KMS-11 (cell line): ENCODE measurements around the gene COMP.

Experiments
- H2AFZ ChIP-seq: fragments of 200-600 bp; sonication (generic); 2 replicates; pipeline ENCODE4 v1.6.1; 2016; ENCODE audit warnings: antibody characterized with exemption, mixed run types, low read depth
- H3K27ac ChIP-seq: fragments of 200-600 bp; sonication (generic); 2 replicates; pipeline ENCODE4 v1.6.1; 2016; ENCODE audit warnings: mild to moderate bottlenecking, mixed run types
- H3K27me3 ChIP-seq: fragments of 200-600 bp; sonication (generic); 2 replicates; pipeline ENCODE4 v1.6.1; 2017; ENCODE audit warnings: mild to moderate bottlenecking, low read depth, mixed run types, moderate library complexity; ENCODE audit not compliant: insufficient read depth
- H3K36me3 ChIP-seq: fragments of 200-600 bp; sonication (generic); 2 replicates; pipeline ENCODE4 v1.6.1; 2017; ENCODE audit warnings: mild to moderate bottlenecking, mixed run types; ENCODE audit not compliant: insufficient read depth
- H3K4me1 ChIP-seq: fragments of 200-600 bp; sonication (generic); 2 replicates; pipeline ENCODE4 v1.6.1; 2016; ENCODE audit warnings: mild to moderate bottlenecking, low read depth, mixed run types; ENCODE audit not compliant: poor library complexity, severe bottlenecking
- H3K4me2 ChIP-seq: fragments of 200-600 bp; sonication (generic); 2 replicates; pipeline ENCODE4 v1.7.0; 2016; ENCODE audit warnings: mild to moderate bottlenecking, mixed run types
- H3K4me3 ChIP-seq: fragments of 200-600 bp; sonication (generic); IDR thresholded peaks from 2 replicates; pipeline ENCODE4 v1.6.1; 2017; ENCODE audit warnings: low read depth, low read length, mixed read lengths; ENCODE audit not compliant: insufficient read depth
- H3K79me2 ChIP-seq: fragments of 200-600 bp; sonication (generic); 2 replicates; pipeline ENCODE4 v1.6.1; 2016; ENCODE audit warnings: low read depth, mixed run types; ENCODE audit not compliant: insufficient read depth
- H3K9ac ChIP-seq: fragments of 200-600 bp; sonication (generic); 2 replicates; pipeline ENCODE4 v1.6.1; 2016; ENCODE audit warnings: mild to moderate bottlenecking, mixed run types
- H4K20me1 ChIP-seq: fragments of 200-600 bp; sonication (generic); 2 replicates; pipeline ENCODE4 v1.6.1; 2016; ENCODE audit warnings: mild to moderate bottlenecking, mixed run types; ENCODE audit not compliant: insufficient read depth
- CTCF ChIP-seq: fragments of 200-600 bp; sonication (generic); conservative IDR thresholded peaks from 2 replicates; pipeline ENCODE4 v1.6.1; 2017; ENCODE audit warnings: low read depth, mild to moderate bottlenecking, antibody characterized with exemption, low read length, moderate library complexity, mixed read lengths

COMP gene

DNA sequence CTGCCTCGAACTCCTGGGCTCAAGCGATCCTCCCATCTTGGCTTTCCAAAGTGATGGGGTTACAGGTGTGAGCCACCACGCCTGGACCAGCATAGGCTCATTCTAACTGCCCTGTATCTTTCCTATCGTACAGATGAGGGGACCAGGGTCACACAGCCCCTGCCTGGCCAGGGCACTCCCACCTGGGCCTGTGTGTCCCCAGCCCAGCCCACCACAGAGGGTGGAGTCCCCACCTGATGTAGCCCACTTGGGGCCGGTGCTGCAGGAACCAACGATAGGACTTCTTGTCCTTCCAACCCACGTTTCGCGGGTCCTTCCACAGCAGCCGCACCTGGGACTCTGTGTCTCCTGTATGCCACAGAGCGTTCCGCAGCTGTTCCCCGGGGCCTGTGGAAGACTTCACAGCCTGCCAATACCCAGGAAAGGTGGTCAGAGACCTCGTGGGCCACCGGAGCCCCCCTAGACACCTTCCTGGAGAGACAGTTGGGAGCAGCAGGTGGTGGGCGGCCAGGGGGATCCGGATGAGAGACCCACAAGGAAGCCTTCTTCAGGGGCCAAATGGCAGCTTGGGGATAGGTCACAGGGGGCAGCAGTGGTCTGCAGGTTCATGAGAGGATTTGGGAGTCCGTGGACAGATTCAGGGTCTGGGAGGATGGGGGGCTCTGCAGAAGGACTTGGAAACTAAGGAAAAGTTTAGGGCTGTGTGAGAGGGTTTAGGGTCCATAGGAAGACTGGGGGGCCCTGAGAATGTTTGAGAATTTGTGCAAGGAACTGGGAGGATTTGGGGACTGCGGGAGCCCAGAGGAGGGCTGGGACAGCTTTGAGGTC lies 6.9 kb downstream of the COMP start:
- Histone ChIP-seq H3K4me1 (peaks cover 4% of the 10 kb centered on the region), H3K27ac (no peak overlapping the region), H3K9ac (no peak overlapping the region), H3K27me3 (peaks cover 2% of the 10 kb centered on the region; the same call in 1 of the 2 replicates), H3K36me3 (no peaks in the 10 kb centered on the region), H3K4me3 (no peak overlapping the region), H3K79me2 (no peaks in the 10 kb centered on the region), H4K20me1 (no peaks in the 10 kb centered on the region), H2AFZ (no peak overlapping the region), H3K4me2 (no peak overlapping the region)
- no peak for TF ChIP-seq CTCF

DNA sequence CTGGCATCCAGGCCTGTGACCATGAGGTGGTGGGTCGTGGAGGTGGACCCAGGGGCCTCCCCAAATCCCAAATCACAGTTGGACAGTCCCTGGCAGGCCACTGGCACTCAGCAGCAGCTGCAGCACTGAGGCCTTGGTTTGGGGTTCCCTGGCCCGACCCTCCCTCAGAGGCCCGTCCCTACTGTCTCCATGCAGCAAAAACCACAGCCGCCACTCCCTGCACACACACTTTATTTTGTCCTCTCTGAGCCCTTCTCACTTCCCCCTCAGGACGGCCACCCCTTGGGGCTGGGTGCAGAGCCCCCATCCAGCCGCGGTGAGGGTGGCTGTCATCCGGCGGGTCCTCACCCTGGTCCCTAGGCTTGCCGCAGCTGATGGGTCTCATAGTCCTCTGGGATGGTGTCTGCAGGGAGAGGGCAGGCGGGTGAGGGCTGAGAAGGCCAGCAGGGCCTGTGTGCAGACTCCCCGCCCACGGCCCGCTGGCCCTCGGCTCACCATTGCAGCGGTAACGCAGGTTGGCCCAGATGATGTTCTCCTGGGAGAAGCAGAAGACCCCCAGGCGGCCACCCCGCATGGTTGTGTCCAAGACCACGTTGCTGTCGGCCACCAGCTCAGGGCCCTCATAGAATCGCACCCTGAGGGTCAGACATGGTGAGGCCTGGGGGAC lies 8.4 kb downstream of the COMP start:
- Histone ChIP-seq H3K27ac (no peak overlapping the region), H3K4me2 (no peak overlapping the region), H3K9ac (no peak overlapping the region), H3K4me3 (no peak overlapping the region), H3K27me3 (peaks cover 2% of the 10 kb centered on the region; the same call in 1 of the 2 replicates), H4K20me1 (no peaks in the 10 kb centered on the region), H2AFZ (no peak overlapping the region), H3K79me2 (no peaks in the 10 kb centered on the region), H3K36me3 (no peaks in the 10 kb centered on the region), H3K4me1 (peaks cover 12% of the 10 kb centered on the region)
- no peak for TF ChIP-seq CTCF

DNA sequence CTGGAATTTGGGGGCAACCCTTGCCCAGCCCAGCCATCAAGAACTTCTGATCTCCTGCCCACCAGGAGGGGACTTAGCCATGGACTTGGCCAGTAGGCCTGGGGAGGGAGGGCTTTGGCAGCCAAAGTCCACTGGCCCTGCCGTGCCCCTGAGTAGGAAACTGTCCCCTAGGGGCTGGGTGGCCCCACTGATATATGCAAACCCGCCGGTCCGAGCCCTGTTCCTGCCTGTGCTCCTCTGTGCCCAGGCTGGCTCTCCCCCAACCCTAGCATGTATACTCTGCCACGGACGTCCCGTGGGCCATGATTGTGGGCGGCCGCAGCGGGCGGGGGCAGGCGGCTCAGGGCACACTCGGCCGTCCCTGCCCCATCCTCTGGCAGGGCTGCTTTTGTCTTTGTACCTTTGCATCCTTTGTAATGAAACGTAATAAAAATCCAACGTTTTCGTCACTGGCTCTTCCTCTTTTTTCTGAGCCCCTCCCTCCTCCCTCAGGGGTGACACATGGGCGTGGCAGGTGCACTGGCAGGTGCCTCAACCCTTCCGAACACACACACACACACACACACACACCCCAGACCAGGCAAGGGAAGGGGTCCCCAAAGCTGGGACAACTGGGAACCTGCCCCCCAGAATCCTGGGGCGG lies 9.1 kb downstream of the COMP start:
- no peak overlapping the region for H3K27ac ChIP-seq
- no peaks in the 10 kb centered on the region for H3K36me3 ChIP-seq
- no peak overlapping the region for H3K9ac ChIP-seq
- no peak overlapping the region for H3K4me2 ChIP-seq
- peaks cover 12% of the 10 kb centered on the region for H3K4me1 ChIP-seq
- no peak for TF ChIP-seq CTCF
- H2AFZ ChIP-seq, result no peak overlapping the region
- H3K79me2 ChIP-seq, result no peaks in the 10 kb centered on the region
- H3K4me3 ChIP-seq, result no peak overlapping the region
- peaks cover 2% of the 10 kb centered on the region; the same call in 1 of the 2 replicates for H3K27me3 ChIP-seq
- no peaks in the 10 kb centered on the region for H4K20me1 ChIP-seq

GRCh38 chr19:18781047-18781600 lies 10.0 kb downstream of the COMP start:
- Histone ChIP-seq H3K9ac (no peak overlapping the region), H3K4me1 (peaks cover 12% of the 10 kb centered on the region), H3K4me3 (no peak overlapping the region), H3K4me2 (no peak overlapping the region), H3K79me2 (no peaks in the 10 kb centered on the region), H3K27me3 (peaks cover 2% of the 10 kb centered on the region; the same call in 1 of the 2 replicates), H3K36me3 (no peaks in the 10 kb centered on the region), H2AFZ (no peak overlapping the region), H4K20me1 (no peaks in the 10 kb centered on the region), H3K27ac (no peak overlapping the region)
- no peak for TF ChIP-seq CTCF
